Pons (tissue), 1 donor: ENCODE data around the gene COX14.
"Not testable (repeated sequence)": the region's sequence is repeated elsewhere in the genome, so short reads cannot be mapped to it uniquely, and the experiment has no call there.

Experiments
- DNase-seq: peaks from one replicate; pipeline ENCODE4 v3.0.0-alpha.2; 2016; ENCODE audit warnings: low spot score

Gene COX14

DNA sequence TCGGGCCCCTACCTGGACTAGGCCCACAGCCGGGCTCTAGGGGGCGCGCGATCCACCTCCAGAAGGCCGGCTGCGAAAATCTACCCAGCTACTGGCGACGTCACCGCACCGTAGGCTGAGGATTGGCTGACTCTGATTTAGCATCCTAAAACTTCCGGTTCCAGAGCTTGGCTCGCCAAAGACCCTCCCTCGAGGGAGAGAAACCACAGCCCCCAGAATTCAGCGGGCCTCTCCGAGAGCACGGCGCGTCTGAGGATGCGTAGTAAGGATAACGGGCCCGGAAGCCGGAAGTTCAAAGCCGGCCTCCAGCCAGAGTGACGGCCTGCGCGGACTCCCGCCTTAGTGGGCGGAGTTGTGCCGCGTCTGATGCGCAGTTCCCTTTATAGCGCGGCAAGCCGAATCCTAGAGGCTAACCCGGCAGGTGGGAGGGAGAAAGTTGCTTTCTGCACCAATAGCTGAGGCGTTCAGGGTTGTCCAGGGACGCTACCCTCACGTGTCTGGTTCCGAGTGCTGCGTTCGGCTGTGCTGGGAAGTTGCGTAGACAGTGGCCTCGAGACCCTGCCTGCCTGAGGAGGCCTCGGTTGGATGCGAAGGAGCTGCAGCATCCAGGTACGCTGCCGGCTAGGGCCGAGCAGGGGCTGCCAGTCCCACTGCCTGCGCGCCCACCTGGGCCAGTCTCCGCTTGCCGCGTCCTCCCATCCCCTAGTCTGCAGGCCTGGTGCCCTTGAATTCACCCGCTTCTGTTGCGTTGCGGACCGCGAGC is at the start of gene COX14:
COX14 (plus strand) TSS at position 544 of the 763 bp plus-strand sequence. CDS start 7,808 bp downstream, outside the sequence.
- peak; percentile 100 for DNase-seq

DNA sequence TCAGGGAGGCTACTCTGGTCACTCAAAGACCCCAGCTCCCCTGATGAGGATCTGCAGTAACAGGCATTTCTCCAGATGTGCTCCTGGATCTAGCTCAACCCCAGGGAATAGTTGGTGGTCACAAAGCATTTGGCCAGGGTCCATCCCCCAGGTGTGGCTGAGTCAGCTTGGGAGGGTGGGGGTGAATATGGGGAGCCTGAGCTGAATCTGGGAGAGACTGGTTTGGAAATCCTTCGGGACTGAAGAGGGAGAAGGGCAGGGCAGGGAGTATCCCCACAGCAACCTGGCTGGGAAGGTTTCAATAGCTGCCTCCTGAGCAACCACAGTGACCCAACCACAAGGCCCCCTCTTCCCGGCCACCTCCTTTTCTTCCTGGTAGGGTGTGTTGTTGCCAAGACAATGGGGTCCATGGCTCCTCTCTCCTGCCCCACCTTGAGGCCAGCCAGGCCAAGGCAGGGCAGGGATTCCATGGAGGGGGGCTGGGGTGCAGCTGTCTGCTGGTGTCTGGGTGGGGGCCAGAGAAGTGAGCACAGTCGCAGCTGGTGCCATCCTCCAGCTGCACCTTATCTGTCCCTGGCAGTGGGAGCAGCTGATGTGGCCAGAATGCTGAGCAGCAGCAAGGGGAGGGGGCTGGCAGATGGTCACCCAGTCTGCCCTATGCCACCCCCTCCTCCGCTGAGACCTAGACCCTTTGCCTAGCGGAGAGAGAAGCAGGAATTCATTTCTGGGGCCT is 49.1 kb upstream of the COX14 start:
- no peak for DNase-seq

DNA sequence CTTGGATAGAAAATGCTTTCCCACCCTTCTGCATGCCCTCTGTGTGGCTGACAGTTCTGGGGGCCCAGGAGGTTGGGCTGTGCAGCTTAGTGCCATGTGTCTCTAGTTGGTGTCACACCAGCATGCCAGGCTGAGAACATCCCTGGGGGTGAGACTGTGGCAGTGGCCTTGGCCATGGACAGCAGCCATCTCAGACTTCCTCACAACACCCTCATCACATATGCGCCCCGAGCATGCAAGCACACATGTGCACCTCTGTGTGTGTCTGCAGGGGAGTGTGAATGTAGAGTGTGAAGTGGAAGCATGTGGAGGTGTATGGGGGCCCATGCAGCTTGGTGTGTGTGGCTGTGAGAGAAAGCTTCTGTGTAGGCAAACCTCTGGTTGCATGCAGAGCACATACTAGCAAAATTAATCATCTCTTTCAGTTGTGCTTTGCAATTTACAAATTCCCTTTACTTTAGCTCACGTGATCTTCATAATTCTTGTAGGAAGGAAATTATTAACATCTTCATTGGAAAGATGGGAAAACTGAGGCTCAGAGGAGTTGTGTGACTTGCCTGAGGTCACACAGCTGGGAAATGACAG is 46.2 kb upstream of the COX14 start:
- DNase-seq: no peak

DNA sequence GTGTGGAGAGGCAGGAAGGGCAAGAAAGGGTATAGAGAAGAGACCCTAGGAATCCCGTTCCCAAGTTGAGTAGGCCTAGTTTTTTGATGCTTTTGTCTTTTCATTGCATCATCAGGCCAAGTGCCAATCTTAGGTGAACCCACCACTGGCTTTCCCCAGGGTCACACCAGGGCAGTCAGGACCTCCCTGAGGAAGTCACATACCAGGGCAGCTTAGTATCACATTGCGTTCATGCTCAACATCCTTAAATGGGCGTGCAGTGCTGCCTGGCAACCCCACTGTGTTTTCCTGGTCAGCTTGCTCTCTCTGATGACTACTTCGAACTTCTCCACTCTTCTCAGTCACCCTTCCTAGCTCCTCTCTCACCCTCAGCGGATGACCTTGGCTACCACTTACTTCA is 45.6 kb upstream of the COX14 start:
- DNase-seq: no peak

DNA sequence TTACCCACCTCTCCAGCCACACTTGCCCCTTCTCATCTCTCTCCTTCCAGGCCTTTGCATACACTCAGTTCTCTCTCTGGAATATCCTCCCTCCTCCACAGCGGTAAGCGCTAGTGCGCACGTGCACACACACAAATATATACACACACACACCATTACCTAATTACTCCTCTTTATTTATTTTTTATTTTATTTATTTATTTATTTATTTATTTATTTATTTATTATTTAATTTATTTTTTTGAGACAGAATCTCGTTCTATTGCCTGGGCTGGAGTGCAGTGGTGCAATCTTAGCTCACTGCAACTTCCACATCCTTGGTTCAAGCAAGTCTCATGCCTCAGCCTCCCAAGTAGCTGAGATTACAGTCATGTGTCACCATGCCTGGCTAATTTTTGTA is 43.0 kb upstream of the COX14 start:
- no peak for DNase-seq

DNA sequence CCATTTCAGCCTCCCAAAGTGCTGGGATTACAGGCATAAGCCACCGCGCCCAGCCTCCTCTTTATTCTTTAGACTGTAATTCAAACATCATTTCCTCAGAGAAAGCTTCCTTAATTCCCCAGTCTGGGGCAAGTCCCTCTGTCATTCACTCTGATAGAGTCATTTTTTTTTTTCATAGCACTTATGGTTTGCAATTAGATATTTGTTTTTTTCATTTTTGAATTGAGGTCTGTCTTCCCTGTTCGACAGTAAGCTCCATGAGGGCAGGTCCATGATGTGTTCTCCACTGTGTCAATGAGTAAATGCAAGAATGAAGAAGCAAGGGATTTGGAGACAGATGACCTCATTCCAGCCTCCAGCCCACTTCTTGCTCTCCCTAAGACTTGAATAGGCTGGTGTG is 42.5 kb upstream of the COX14 start:
- DNase-seq: no peak

DNA sequence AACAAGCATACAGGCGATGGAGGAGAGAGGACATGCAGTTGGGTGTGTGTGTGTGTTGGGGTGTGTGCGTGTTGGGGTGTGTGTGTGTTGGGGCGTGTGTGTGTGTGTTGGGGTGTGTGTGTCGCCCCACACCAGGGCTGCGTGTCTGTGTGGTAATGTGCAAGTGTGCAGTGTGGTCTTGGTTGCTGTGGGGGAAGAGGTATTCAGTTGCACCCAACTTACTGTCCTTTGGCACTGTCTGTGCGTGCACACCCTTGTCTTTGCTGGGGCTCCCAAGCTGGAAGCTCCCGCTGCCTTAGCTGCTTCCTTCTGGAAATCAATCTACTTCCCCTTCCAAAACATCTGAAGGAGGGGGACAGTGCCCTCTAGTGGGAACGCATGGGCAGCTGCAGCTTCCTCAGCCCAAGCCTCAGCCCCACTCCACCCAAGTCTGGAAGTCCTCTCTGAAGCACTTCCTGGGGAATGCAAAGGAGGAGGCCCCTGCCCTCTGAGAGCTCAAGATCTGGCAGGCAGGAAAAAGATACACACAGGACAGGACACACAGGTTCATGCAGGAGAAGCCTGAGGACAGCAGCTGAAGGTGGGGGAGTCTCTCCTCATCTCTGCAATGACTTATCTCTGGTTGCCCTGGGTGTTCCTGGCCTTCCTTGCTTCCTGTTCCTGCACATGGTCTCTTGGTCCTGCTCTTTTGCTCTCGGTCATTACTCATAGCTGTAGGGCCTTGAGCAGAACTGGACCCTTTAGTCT is 41.5 kb upstream of the COX14 start:
- peak; percentile 83 for DNase-seq

DNA sequence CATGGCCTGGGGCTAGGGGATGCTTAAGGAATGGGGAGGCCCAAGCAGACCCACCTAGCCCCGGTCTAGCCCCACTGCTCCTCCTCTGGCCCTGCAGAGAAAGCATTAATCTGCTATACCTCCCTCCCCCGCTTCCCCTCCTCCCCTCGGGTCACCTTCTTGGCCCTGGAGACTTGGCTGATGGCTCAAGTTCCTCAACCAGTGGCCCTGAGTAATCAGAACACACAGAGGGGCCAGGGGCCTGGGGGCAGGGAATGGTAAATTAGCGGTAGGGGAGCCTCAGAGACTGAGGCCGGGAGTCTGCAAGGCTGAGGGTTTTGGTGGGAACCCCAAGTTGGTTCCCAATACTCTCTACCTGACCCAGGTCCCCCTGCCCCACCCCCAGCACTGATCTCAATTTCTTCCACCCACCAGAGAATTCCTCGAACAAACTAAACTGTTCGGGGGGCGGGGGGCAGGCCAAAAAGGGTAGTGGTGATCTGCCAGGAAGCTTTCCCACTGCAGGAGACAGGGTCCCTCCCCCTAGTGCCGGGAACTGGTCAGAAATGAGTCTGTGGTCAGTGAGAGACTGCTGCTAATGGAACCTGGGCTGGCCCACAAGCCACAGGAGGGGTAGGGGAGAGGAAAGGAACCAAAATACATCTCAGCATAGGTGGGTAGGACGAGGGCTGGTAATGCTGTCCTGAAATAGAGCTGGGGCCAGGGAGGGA is 39.7 kb upstream of the COX14 start:
- no peak for DNase-seq

DNA sequence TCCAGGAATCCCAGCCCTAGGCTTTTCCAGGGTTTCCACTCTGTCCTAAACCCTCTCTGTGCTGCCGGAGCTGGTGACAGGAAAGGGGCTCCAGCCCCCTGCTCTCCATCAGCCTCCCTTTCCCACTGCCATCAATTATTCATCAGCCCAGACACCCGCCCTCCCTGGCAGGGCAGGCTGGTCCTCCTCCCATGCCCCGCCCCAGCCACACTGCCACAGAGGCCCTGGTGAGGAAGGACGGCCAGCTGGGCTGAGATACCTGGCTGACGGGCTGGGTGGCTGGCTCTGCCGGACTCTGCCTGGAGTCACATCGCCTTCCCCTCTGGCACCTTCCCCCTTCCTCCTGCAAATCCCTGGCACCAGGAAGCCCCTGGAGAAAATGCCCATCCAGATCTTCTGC is 38.8 kb upstream of the COX14 start:
- DNase-seq: no peak

DNA sequence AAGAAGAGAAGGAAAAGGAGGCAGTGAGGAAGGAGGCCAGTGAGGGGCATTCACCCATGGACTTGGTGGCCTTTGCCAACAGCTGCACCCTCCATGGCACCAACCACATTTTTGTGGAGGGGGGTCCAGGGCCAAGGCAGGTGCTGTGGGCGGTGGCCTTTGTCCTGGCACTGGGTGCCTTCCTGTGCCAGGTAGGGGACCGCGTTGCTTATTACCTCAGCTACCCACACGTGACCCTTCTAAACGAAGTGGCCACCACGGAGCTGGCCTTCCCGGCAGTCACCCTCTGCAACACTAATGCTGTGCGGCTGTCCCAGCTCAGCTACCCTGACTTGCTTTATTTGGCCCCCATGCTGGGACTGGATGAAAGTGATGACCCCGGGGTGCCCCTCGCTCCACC is 38.3 kb upstream of the COX14 start:
- DNase-seq: no peak

DNA sequence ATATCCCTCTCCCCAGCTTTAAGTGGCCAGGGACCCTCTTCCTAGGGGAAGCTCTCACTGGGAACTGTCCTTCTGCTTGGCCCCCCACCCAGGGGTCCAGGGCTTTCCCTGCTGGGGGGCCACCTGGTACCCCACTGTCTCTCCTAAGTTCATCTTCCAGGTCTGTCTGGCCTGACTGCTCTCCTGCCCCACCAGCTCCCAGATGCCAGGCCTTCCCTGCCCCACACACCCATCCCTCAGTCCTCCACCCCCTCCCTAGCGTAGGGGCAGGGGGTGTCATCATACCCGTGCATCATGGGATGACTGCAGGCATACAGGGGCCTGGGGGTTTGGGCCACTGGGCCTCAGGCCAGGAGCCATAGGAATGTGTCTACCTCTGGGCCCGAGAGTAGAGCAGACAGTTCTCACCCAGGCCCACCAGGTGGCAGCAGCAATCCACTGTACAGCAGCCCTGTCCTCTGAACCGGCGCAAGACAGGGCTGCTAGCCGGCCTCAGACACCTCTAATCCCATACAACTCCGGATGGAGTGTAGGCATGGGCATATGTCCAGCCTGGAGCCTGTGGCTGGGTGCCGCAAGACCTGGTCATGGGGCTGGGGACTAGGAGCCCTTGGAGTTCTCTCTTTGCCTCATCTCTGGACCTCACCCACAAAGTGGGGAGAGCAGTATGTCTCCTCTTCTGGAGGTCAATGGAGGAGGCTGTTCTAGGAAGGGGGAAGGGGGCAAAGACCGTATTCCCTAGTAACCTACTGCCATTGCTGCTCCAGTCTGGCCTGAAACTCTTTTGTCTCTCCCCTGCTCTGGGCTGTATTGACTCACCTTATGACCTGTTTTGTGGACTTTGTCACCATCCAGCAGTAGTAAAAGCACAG is 36.9 kb upstream of the COX14 start:
- DNase-seq: peak; percentile 79

DNA sequence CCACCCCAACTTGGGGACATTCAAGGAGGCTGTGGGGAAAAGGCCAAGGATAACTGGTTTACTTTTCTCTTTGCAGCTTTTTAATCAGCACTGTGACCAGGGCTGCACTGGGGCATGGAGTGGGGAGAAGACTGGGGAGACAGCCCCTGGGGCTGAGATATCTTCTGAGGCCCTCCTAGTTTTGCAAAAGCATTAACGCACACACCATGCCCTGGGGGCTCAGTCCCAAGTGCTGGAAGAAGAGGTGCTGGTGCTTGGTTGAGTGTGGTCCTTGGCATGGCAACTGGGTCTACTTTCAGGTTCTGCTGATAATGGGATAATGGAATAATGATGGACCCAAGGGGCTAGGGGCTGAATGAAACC is 36.2 kb upstream of the COX14 start:
- no peak for DNase-seq

DNA sequence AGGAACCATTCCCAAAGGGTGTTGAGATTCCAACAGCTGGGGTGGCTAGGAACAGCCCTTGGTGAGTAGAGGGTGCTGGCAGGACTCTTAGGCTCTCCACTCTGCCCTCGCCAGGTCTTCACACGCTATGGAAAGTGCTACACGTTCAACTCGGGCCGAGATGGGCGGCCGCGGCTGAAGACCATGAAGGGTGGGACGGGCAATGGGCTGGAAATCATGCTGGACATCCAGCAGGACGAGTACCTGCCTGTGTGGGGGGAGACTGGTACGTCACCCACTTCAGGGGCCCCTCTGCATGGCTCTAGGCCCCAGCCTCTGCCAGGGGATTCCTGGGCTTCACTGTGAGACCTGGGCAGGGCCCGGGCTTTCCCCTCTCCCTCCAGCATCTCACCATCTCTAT is 34.9 kb upstream of the COX14 start:
- no peak for DNase-seq

DNA sequence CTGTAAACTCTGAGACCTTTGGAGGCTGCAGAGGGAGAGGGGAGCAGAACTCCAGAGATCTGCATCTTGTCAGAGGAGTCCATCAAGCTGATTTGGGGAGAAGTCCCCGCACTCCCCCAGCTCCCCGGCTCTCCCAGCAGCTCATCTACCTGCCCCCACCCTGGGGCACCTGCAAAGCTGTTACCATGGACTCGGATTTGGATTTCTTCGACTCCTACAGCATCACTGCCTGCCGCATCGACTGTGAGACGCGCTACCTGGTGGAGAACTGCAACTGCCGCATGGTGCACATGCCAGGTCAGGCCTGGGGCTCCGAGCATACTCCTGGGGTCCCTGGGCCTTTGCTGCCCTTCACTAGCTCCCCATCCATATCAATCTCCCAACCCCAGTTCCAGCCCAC is 33.8 kb upstream of the COX14 start:
- no peak for DNase-seq

DNA sequence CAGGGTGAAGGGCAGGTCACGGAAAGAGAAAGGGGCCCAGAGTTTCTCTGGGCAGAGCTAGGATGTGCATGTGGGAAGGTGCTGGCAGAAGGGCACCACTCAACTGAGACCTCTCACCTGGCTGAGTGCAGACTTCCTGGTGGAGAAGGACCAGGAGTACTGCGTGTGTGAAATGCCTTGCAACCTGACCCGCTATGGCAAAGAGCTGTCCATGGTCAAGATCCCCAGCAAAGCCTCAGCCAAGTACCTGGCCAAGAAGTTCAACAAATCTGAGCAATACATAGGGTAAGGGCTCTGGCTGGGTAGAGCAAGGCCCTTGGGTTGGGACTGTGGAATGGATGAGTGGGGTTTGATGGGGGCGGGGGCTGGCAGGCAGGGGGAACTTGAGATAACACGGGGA is 32.3 kb upstream of the COX14 start:
- DNase-seq: no peak

DNA sequence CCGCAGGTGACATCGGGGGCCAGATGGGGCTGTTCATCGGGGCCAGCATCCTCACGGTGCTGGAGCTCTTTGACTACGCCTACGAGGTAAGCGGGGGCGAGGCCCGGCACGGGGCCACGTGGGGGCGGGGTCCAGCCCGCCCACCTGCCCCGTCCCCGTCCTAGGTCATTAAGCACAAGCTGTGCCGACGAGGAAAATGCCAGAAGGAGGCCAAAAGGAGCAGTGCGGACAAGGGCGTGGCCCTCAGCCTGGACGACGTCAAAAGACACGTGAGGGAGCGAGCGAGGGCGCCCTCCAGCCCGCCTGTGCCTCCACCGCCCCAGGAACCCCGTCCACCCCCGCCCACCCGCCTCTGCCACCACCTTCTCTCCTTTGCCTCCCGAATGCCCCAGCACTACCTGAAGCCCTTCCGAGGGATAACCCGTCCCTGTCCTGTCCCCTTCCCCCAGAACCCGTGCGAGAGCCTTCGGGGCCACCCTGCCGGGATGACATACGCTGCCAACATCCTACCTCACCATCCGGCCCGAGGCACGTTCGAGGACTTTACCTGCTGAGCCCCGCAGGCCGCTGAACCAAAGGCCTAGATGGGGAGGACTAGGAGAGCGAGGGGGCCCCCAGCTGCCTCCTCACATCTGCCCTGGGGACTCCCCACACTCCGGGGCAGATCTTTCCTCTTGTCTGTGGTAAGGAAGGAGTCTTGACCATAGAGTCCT is 30.8 kb upstream of the COX14 start:
- no peak for DNase-seq

DNA sequence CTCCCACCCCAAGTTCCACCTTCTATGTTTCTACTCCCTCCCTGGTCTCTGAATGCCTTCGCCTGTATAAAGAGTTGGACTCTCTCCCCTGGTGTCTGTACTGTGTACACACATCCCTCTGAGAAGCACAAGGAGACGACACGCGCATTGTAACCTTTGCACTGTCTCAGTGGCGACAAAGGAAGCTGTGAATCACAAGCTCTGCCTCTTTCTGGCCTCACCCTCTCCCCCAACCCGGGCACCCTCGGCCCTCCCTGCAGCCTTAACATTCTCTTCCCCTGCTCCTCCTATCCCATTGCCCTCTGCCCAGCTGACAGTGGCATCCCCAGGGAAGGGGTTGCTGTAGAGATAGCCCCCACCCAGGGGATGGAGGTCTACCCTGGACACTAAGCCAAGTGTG is 29.4 kb upstream of the COX14 start:
- no peak for DNase-seq

DNA sequence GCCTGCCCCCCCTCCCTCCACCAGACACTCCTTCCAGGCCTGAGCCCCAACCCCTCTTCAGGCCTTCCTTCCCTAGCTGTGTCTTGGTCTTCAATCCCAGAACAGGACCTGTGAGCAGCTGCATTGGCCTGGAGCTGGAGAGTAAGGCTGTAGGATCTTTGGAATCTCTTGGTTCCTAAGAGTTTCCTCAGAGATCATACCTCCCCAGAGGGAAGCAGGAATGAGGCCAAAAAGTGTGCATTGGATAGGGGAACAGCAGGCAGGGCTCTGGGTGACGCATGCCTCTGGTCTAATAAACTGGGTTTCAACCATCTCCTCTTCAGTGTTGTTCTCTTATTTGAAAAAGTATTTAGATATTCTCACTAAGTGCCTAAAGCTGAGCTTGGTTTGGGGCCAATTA is 28.7 kb upstream of the COX14 start:
- no peak for DNase-seq

DNA sequence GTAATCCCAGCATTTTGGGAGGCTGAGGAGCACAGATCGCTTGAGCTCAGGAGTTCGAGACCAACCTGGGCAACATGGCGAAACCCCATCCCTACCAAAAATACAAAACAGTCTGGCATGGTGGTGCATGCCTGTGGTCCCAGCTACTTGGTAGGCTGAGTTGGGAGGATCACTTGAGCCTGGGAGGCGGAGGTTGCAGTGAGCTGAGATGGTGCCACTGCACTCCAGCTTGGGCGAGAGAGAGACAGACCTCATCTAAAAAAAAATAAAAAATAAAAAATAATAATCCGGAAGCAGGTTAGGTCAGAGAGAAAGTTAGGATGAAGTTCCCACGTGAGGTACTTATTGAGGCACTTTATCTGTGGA is 27.6 kb upstream of the COX14 start:
- DNase-seq: not testable (repeated sequence)
